ENCODE measurements around the gene HINT1. TPM values are rescaled to one million over a fixed set of nuclear protein-coding genes. Genes with fewer than 3 reads are reported as not detected.

Gene HINT1
- polyA plus RNA-seq, 3 donors: 148 to 223 (median 191) TPM

- intact Hi-C loops (cut with micrococcal nuclease): no loop called here
Measured at GRCh38 chr5:131206061-131206460, 41.0 kb upstream of the HINT1 start.

DNA sequence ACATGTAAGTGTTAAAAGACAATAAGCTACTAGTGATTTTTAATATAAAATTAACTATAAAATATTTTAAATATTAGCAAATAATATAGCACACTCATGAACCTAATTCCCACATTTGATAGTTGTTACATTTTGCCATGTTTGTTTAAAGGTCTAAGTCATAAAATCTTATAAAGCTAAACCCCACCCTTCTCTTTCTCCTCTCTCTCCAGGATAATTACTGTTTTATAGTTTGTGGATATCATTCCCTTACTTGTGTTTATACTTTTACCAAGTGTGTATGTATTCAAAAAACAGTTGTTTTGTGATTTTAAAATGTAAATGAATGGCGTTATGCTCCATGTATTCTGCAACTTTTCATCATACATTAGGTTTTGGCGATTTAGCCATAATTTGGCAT is 39.9 kb upstream of the HINT1 start:
- intact Hi-C loops (cut with micrococcal nuclease): no loop called here

More at GRCh38 chr5:131206061-131206460, 41.0 kb upstream of the HINT1 start:
- Mint-ChIP-seq H3K4me3 (no peak overlapping the region), H3K9me3 (no peaks in the 10 kb centered on the region), H3K36me3 (no peaks in the 10 kb centered on the region), H3K27ac (peak overlapping the region in 5 of 7 donors; percentile 38 to 74 (median 60)), H3K4me1 (peaks cover 42% of the 10 kb centered on the region), H3K27me3 (ENCODE audit: low read depth in 3 of 3) (no peaks in the 10 kb centered on the region)
- no peaks in the 10 kb centered on the region for H3K9me3 ChIP-seq (replicated peaks in 1 of 2; ENCODE audit: control insufficient read depth in 1 of 2, insufficient read depth in 1 of 2, low read length in 2 of 2)
- TF ChIP-seq, protein P1, sequence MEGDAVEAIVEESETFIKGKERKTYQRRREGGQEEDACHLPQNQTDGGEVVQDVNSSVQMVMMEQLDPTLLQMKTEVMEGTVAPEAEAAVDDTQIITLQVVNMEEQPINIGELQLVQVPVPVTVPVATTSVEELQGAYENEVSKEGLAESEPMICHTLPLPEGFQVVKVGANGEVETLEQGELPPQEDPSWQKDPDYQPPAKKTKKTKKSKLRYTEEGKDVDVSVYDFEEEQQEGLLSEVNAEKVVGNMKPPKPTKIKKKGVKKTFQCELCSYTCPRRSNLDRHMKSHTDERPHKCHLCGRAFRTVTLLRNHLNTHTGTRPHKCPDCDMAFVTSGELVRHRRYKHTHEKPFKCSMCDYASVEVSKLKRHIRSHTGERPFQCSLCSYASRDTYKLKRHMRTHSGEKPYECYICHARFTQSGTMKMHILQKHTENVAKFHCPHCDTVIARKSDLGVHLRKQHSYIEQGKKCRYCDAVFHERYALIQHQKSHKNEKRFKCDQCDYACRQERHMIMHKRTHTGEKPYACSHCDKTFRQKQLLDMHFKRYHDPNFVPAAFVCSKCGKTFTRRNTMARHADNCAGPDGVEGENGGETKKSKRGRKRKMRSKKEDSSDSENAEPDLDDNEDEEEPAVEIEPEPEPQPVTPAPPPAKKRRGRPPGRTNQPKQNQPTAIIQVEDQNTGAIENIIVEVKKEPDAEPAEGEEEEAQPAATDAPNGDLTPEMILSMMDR (IDR thresholded peaks at IDR 0.05): no peak
- H3K27ac ChIP-seq (ENCODE audit: low read depth in 1 of 2, low read length in 2 of 2): peak overlapping the region in 1 of 2 donors; percentile 27
- H3K4me2 ChIP-seq (replicated peaks; ENCODE audit: extremely low read depth, low read length, poor library complexity, severe bottlenecking): no peak overlapping the region
- no peaks in the 10 kb centered on the region for H4K20me1 ChIP-seq (ENCODE audit: insufficient read depth, low read length)
- no peaks in the 10 kb centered on the region for H3K36me3 ChIP-seq (replicated peaks in 1 of 2; ENCODE audit: control insufficient read depth in 1 of 2, insufficient read depth in 2 of 2, low read length in 2 of 2)
- no peak overlapping the region for H2AFZ ChIP-seq (ENCODE audit: insufficient read depth, low read depth, low read length, poor library complexity, severe bottlenecking)
- DNase-seq: no peak
- H3K27me3 ChIP-seq (ENCODE audit: control insufficient read depth in 2 of 2, insufficient read depth in 2 of 2, low read length in 2 of 2): no peaks in the 10 kb centered on the region
- peaks cover 34 to 35% of the 10 kb centered on the region in 2 donors for H3K4me1 ChIP-seq (ENCODE audit: control insufficient read depth in 1 of 2, insufficient read depth in 2 of 2, low read length in 2 of 2)
- no peak overlapping the region for H3K4me3 ChIP-seq (replicated peaks in 1 of 3; ENCODE audit: low read depth in 2 of 3, low read length in 3 of 3)
- no peak overlapping the region for H3K9ac ChIP-seq (ENCODE audit: insufficient read depth, low read length, poor library complexity, severe bottlenecking)
- 100% methylated on average over 1 of the region's 2 CpGs for WGBS (ENCODE audit: insufficient coverage)
- H3K79me2 ChIP-seq (ENCODE audit: insufficient read depth, low read length): peaks cover 3% of the 10 kb centered on the region

More for the DNA sequence above, 39.9 kb upstream of the HINT1 start:
- Histone ChIP-seq H4K20me1 (ENCODE audit: insufficient read depth, low read length) (no peaks in the 10 kb centered on the region), H3K4me1 (ENCODE audit: control insufficient read depth in 1 of 2, insufficient read depth in 2 of 2, low read length in 2 of 2) (peaks cover 24 to 26% of the 10 kb centered on the region in 2 donors), H3K9ac (ENCODE audit: insufficient read depth, low read length, poor library complexity, severe bottlenecking) (no peak overlapping the region), H3K36me3 (replicated peaks in 1 of 2; ENCODE audit: control insufficient read depth in 1 of 2, insufficient read depth in 2 of 2, low read length in 2 of 2) (no peaks in the 10 kb centered on the region), H3K27ac (ENCODE audit: low read depth in 1 of 2, low read length in 2 of 2) (no peak overlapping the region), H3K9me3 (replicated peaks in 1 of 2; ENCODE audit: control insufficient read depth in 1 of 2, insufficient read depth in 1 of 2, low read length in 2 of 2) (no peaks in the 10 kb centered on the region), H2AFZ (ENCODE audit: insufficient read depth, low read depth, low read length, poor library complexity, severe bottlenecking) (no peak overlapping the region), H3K27me3 (ENCODE audit: control insufficient read depth in 2 of 2, insufficient read depth in 2 of 2, low read length in 2 of 2) (no peaks in the 10 kb centered on the region), H3K79me2 (ENCODE audit: insufficient read depth, low read length) (peaks cover 3% of the 10 kb centered on the region), H3K4me2 (replicated peaks; ENCODE audit: extremely low read depth, low read length, poor library complexity, severe bottlenecking) (no peak overlapping the region), H3K4me3 (replicated peaks in 1 of 3; ENCODE audit: low read depth in 2 of 3, low read length in 3 of 3) (no peak overlapping the region)
- Mint-ChIP-seq H3K4me3 (no peak overlapping the region), H3K27ac (no peak overlapping the region), H3K9me3 (no peaks in the 10 kb centered on the region), H3K27me3 (ENCODE audit: low read depth in 3 of 3) (no peaks in the 10 kb centered on the region), H3K4me1 (peaks cover 32% of the 10 kb centered on the region), H3K36me3 (peaks cover 0 to 2% of the 10 kb centered on the region in 2 donors)
- DNase-seq: no peak
- WGBS (ENCODE audit: insufficient coverage): no CpG with 5 or more reads among the region's 2 CpGs
- TF ChIP-seq, protein P1 (IDR thresholded peaks at IDR 0.05): no peak

All from CD14-positive monocyte (primary cell).